A673 (cell line): ENCODE measurements around the gene RS1. TPM values are rescaled to one million over a fixed set of nuclear protein-coding genes. Genes with fewer than 3 reads are reported as not detected.

Experiments used
- BruUV-seq: library from RNA; stranded (reverse); fragments of 400-500 nt; replicated peaks from 2 replicates; lab custom pipeline; 2021; lab: Mats Ljungman, UMichigan
- CTCF ChIA-PET: fragments of 300-600 bp; sonication (Branson Sonifier 250); formaldehyde crosslinking; loops from one replicate; lab custom pipeline; 2022; ENCODE audit warnings: antibody characterized with exemption; lab: Charles Lee
- POLR2A ChIA-PET: fragments of 300-600 bp; sonication (Branson Sonifier 250); formaldehyde crosslinking; loops from one replicate; lab custom pipeline; 2022; ENCODE audit warnings: antibody characterized with exemption; ENCODE audit not compliant: low non-redundant PET; lab: Charles Lee
- DNase-seq: peaks from one replicate; pipeline ENCODE4 v3.0.0-alpha.2; 2015; ENCODE audit warnings: low spot score
- H3K27ac ChIP-seq: fragments of 200-600 bp; sonication (generic); 2 replicates; pipeline ENCODE4 v1.5.1; 2016; ENCODE audit warnings: mixed run types, low read depth, mild to moderate bottlenecking, mixed read lengths, antibody characterized with exemption, low read length; ENCODE audit not compliant: poor library complexity, severe bottlenecking
- H3K27me3 ChIP-seq: fragments of 200-600 bp; sonication (generic); replicated peaks from 2 replicates; pipeline ENCODE4 v1.6.1; 2017; ENCODE audit warnings: mixed run types, low read depth, mild to moderate bottlenecking, mixed read lengths, antibody characterized with exemption, low read length; ENCODE audit not compliant: insufficient read depth, poor library complexity
- H3K36me3 ChIP-seq: fragments of 200-600 bp; sonication (generic); 2 replicates; pipeline ENCODE4 v1.6.1; 2016; ENCODE audit warnings: mixed run types, mild to moderate bottlenecking, mixed read lengths, antibody characterized with exemption, low read length; ENCODE audit not compliant: insufficient read depth, poor library complexity, severe bottlenecking
- H3K4me1 ChIP-seq: fragments of 200-600 bp; sonication (generic); 2 replicates; pipeline ENCODE4 v1.6.1; 2017; ENCODE audit warnings: mixed run types, mild to moderate bottlenecking, mixed read lengths, antibody characterized with exemption, low read length; ENCODE audit not compliant: insufficient read depth, poor library complexity, severe bottlenecking
- H3K4me3 ChIP-seq: fragments of 200-600 bp; sonication (generic); 2 replicates; pipeline ENCODE4 v1.5.1; 2016; ENCODE audit warnings: low read depth, mixed run types, mild to moderate bottlenecking, mixed read lengths, low read length; ENCODE audit not compliant: poor library complexity, severe bottlenecking
- H3K9me3 ChIP-seq: fragments of 200-600 bp; sonication (generic); 2 replicates; pipeline ENCODE4 v1.6.1; 2016; ENCODE audit warnings: mixed run types, low read depth, mild to moderate bottlenecking, mixed read lengths, antibody characterized with exemption, low read length; ENCODE audit not compliant: poor library complexity, severe bottlenecking
- EZH2 ChIP-seq: fragments of 200-600 bp; sonication (generic); IDR thresholded peaks from 2 replicates; pipeline ENCODE4 v1.6.1; 2017; ENCODE audit warnings: borderline replicate concordance, low read depth, mild to moderate bottlenecking, mixed read lengths, antibody characterized with exemption, low read length; ENCODE audit not compliant: poor library complexity, severe bottlenecking
- intact Hi-C: fragments of 100-400 bp; cut with micrococcal nuclease; formaldehyde crosslinking; loops from one replicate; pipeline ENCODE4 v1.10.0; 2022; ENCODE audit not compliant: unreplicated experiment
- total RNA-seq: library from RNA; stranded (reverse); gene quantifications from 2 replicates; pipeline ENCODE4 v1.2.3, GENCODE V29; 2021
- TF ChIP-seq, protein P1 (sequence below): fragments of 300-800, 200-600 bp; sonication (generic); conservative IDR thresholded peaks from 2 replicates; pipeline ENCODE4 v1.5.1; 2017; ENCODE audit warnings: low read depth, mild to moderate bottlenecking, antibody characterized with exemption, low read length, moderate library complexity, mixed read lengths

The RS1 gene
- total RNA-seq, 1 experiment from 2014 or later, result not detected

DNA sequence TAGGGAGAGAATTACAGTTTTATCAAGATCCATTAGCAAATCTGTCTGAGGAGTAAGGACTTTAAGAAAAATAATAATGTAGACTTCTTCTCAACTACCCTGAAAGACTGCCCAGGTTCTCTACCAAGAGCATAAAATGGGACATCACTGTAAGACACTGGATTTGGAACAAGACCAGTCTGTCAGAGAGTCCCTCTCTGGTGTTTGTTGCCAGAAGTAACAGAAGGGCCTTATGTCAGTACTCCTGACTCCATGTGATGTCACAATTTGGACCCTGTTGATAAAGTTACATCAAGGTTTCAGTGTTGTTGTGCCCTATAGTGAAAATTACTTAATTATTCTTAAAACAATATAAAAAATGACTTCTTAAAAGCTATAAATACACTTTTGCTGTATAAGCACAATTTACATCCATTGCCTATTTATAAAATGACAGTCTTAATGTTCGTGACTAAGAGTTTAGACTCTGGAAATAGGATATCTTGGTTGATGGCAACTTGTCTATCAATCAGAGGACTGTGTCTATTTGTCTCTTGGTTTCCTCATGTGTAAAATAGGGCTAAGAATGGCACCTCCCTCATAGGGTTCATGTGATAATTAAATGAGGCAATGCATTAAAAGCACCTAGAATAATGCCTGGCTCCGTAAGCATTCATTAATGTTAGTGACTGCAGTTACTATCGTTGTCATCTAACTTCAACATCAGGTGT, 57.8 kb downstream of the RS1 start:
- intact Hi-C loops, result no loop called here
- no TSS peak for BruUV-seq
- no peaks in the 10 kb centered on the region for H3K36me3 ChIP-seq
- no peak for TF ChIP-seq EZH2
- TF ChIP-seq, protein P1, sequence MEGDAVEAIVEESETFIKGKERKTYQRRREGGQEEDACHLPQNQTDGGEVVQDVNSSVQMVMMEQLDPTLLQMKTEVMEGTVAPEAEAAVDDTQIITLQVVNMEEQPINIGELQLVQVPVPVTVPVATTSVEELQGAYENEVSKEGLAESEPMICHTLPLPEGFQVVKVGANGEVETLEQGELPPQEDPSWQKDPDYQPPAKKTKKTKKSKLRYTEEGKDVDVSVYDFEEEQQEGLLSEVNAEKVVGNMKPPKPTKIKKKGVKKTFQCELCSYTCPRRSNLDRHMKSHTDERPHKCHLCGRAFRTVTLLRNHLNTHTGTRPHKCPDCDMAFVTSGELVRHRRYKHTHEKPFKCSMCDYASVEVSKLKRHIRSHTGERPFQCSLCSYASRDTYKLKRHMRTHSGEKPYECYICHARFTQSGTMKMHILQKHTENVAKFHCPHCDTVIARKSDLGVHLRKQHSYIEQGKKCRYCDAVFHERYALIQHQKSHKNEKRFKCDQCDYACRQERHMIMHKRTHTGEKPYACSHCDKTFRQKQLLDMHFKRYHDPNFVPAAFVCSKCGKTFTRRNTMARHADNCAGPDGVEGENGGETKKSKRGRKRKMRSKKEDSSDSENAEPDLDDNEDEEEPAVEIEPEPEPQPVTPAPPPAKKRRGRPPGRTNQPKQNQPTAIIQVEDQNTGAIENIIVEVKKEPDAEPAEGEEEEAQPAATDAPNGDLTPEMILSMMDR, result no peak
- H3K9me3 ChIP-seq, result no peaks in the 10 kb centered on the region
- no peak for DNase-seq
- POLR2A ChIA-PET, result no interaction called here
- no peaks in the 10 kb centered on the region for H3K4me1 ChIP-seq
- CTCF ChIA-PET, result no interaction called here
- H3K27me3 ChIP-seq, result no peaks in the 10 kb centered on the region
- H3K4me3 ChIP-seq, result no peak overlapping the region
- H3K27ac ChIP-seq, result no peak overlapping the region

DNA sequence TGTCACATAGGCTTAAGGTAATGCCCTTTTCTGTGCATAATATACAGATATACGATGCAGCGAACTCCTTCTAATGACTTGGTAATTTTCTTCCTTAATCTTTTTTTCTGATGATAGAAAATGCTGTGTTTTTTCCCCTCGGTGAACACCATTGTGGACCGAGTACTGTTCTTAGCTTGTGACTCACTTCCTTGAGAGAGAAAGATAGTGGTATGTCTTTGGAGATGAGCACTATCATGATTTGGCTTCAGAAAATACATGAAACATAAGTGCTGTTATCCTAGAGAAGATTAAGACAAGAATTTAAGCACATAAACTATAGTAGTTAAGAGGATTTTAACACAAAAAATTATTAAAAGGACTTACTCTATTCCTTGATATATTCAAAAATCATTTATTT, 63.9 kb downstream of the RS1 start:
- Histone ChIP-seq H3K27me3 (peaks cover 15% of the 10 kb centered on the region), H3K9me3 (no peaks in the 10 kb centered on the region), H3K4me1 (no peaks in the 10 kb centered on the region), H3K36me3 (no peaks in the 10 kb centered on the region), H3K27ac (no peak overlapping the region), H3K4me3 (no peak overlapping the region)
- intact Hi-C loops, result no loop called here
- no peak for DNase-seq
- ChIA-PET POLR2A (no interaction called here), CTCF (no interaction called here)
- TF ChIP-seq EZH2, result no peak
- TF ChIP-seq, protein P1, result no peak
- no TSS peak for BruUV-seq

DNA sequence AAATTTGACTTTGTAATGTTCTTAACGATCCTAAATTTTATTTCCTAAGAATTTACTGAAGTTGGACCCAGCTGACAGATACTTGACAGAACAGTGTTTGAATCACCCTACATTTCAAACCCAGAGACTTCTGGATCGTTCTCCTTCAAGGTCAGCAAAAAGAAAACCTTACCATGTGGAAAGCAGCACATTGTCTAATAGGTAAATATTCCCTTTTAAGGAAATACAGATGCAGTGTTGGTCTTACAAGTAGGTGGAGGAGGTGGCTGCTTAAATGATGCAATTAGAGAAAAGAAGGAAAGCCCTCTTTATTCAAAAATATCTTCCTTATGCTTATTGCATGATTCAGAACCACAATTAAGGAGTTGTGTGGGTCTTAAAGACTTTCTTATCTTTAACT, 73.5 kb downstream of the RS1 start:
- H3K27ac ChIP-seq, result no peak overlapping the region

More for the DNA sequence above, 73.5 kb downstream of the RS1 start:
- Histone ChIP-seq H3K9me3 (no peaks in the 10 kb centered on the region), H3K4me3 (no peak overlapping the region), H3K4me1 (no peaks in the 10 kb centered on the region), H3K27me3 (peaks cover 18% of the 10 kb centered on the region), H3K36me3 (no peaks in the 10 kb centered on the region)
- DNase-seq, result no peak
- no TSS peak for BruUV-seq
- TF ChIP-seq, protein P1, result no peak
- no peak for TF ChIP-seq EZH2
- intact Hi-C loops, result no loop called here
- CTCF ChIA-PET, result no interaction called here
- POLR2A ChIA-PET, result no interaction called here
